GM10847 (cell line): ENCODE results near the gene RBKS.

Source experiments
- POLR2A ChIP-seq: IDR thresholded peaks from 2 replicates; pipeline ENCODE4 v1.6.1; 2011; ENCODE audit not compliant: insufficient read length; ENCODE audit errors: extremely low read depth

RBKS gene

DNA sequence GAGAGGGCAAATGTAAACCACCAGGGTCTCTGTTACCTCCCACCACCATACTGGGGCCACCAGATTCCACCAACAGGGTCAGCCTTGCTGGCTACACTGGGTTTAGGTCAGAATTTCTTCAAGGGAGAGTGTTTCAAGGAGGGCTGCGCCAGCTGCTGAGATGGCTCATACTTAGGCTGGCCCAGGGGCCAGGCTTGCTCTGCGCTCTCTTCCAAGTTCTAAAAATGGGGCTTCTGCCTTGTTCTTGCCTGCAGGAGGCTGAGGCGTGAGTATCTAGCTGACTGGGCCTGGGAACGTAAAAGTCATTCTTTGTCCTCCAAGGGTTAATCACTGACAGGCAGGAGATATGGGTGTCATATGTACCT, 90.6 kb downstream of the RBKS start:
- TF ChIP-seq POLR2A: no peak

- no peak for TF ChIP-seq POLR2A
Observed at GRCh38 chr2:27798948-27799645, 91.1 kb downstream of the RBKS start.

DNA sequence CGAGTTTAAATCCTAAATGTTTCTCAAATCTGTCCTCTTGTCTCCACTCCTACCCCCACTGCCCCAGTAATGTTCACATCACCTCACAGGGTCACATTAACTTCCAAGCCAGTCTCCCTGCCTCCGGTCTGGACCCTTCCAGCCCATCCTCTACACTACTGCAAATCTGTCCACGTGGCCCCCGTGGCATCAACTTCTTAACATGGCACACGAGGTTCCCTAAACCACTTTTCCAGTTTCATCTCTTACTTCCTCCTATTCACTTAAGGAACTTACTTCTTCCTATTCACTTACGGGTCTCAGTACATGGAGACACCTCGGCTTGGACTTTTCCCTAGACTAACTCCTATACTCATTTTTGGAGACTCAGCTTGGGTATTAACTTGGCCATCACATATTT, 91.7 kb downstream of the RBKS start:
- no peak for TF ChIP-seq POLR2A

DNA sequence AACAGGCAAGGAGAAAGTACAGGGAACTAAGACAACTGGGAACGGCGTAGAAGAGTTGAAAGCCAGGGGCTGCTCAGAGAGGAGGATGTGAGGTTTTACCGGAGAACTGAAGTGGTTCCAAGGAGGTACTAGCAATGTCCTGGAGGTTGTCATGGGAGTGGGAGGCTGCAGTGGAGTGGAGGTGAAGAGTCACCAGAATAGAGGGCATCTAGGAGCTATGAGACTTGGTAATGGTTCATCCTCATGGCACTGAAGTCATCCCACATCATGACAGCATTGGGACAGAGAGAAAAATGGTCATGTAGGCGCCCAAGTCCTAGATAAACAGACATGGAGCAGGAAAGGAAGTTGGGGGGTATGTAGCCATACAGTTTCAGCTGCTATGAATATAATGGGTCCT, 92.3 kb downstream of the RBKS start:
- TF ChIP-seq POLR2A: no peak

DNA sequence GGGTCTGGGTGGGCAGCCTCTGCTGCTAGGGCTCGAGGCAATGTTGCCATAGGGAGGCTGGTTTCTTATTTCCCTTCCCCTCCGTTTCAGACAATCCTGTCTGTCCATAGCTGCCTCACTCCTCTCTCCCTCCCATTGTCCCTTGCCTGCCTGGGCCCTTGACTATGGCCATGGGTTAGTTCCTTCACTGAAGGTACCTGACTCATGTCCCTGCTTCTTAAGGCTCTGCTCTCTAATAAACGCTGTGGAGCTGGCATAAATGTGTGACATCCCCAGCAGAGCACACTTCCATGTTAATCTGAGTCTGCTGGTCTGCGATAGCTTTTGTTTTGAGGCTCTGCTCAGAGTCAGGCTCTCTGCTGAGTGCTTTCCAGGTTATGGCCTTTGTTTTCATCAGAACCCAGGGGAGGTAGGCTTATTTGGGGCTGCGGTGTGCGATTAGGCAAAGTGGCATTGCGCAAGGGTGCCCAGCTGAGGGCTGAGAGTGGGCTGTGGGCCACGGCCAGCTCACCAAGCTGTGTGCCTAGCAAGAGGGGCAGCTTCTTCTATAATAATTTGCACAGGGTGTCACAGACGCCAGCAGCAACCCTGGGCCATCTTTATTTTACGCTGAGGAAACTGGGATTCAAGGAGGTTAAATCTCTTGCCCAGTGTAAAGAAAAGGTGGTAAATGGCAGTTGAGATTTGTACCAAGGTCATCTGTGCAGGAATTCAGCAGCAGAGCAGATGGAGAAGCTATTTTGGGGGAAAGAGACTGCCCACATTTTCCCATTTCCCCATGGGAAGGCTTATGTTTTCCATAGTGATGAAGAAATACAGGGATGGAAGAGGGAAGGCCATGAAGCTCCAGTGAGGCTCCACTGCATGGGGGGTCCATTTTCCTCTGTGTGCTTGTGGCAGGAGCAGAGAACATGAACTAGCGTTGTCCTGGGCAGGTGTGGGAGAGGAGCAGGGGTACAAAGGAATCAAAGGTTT, 93.1 kb downstream of the RBKS start:
- no peak for TF ChIP-seq POLR2A

DNA sequence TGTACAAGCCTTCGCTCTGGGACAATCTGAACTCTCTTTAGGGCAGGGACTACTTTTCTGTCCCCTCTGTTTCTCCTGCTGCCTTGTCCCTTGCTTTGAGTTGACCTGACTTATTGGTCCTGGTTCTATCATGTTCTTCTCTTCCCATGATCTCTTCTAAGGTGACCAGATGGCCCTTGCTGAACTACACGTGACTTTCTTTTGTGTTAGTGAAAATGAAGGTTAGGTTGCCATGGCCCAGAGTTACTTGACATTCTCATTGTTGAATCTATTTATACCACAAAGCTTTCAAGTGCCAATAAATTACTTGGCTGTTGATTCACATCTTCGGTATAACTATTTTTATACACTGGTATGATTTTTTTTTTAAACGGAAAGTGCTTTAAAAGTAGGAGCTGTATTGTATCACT, 94.3 kb downstream of the RBKS start:
- TF ChIP-seq POLR2A: no peak

- TF ChIP-seq POLR2A: no peak
Observed at GRCh38 chr2:27795093-27795834, 94.9 kb downstream of the RBKS start.

- no peak for TF ChIP-seq POLR2A
Observed at GRCh38 chr2:27792759-27793158, 97.4 kb downstream of the RBKS start.

DNA sequence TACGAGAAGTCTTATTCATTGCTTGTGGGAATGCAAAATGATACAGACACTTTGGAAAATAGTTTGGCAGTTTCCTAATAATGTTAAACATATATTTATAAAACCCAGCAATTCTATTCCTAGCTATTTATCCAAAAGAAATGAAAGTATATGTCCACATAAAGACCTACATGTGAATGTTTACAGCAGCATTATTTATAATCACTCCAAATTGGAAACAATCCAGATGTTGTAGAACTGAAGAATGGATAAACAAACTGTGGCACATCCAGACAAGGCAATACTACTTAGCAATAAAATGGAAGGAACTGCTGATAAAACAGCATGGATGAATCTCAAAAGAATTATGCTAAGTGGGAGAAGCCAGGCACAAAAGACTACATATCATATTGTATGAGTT, 99.4 kb downstream of the RBKS start:
- TF ChIP-seq POLR2A: no peak

GRCh38 chr2:27782701-27783100, 107.5 kb downstream of the RBKS start:
- no peak for TF ChIP-seq POLR2A

DNA sequence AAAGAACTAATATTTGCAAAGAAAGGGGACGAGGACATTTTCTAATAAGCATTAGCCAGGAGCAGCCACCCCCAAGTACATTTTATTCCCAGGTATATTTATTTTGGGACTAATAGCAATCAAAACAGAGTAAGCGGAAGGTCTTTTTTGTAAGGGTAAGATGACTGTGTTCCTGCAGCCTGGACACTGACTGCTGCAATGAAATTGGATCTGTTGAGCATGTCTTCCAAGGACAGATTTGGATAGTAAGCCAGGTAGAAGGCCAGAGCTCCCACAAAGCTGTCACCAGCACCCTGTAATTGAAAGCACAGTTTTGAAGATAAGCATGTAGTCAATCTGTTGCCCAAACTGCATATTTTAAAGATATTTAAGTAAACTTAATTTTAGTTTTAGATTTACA, 108.7 kb downstream of the RBKS start:
- no peak for TF ChIP-seq POLR2A

- no peak for TF ChIP-seq POLR2A
Observed at GRCh38 chr2:27779417-27780055, 110.7 kb downstream of the RBKS start.

GRCh38 chr2:27776696-27777095, 113.5 kb downstream of the RBKS start:
- no peak for TF ChIP-seq POLR2A

DNA sequence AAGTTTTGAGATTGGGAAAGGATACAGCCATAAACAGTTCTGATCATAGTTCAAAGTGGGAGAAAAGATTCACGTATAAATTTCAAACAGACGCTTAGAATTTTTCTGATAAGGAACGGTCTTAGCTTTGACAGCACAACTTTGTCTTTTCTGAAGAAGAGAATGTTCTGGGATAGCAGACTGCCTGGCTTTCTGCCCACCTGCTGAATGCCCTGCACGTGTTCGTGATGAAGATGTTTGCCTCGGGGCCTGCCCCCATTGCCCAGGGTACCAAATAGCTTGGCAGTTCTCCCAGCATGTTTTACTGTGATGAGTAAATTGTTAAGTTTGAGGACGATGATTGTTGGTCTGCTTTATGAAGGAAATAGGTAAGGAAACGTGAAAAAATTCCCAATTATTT, 114.1 kb downstream of the RBKS start:
- TF ChIP-seq POLR2A: no peak

DNA sequence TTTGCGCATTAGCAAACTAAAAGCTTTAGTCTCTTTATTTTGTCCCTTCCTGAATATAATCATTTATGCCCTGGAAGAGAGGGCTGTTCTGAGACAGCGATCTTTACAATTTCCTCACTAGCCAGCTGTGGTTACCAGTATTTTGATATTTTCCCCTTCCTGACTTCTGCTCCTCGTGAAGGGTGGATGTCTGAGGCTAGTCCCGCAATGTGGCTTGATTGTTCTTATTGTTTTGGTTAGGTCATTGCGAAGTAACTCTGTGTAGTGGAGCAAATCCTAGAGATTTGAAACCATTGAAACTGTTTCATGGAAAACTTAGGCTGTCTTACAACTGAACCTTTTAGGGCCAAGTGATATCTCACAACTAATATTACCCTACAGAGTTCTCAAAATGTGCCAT, 116.2 kb downstream of the RBKS start:
- TF ChIP-seq POLR2A: no peak
